ENCODE data around the gene EVI5.

Gene EVI5

GRCh38 chr1:92482665-92483609 is 302.0 kb downstream of the EVI5 start:
- peaks cover 5% of the 10 kb centered on the region for H3K4me1 ChIP-seq (ENCODE audit: control insufficient read depth, insufficient read depth, low read length)
- H3K9me3 ChIP-seq (ENCODE audit: control insufficient read depth, insufficient read depth, low read length): no peaks in the 10 kb centered on the region
- H3K27me3 ChIP-seq (ENCODE audit: control insufficient read depth, insufficient read depth, low read length): peaks cover 99% of the 10 kb centered on the region
- peak overlapping the region; percentile 65 for H3K4me3 ChIP-seq (ENCODE audit: low read depth, low read length)
- H3K9ac ChIP-seq (ENCODE audit: low read depth, low read length): no peak overlapping the region
- no peaks in the 10 kb centered on the region for H3K36me3 ChIP-seq (ENCODE audit: control insufficient read depth, insufficient read depth, low read length)

DNA sequence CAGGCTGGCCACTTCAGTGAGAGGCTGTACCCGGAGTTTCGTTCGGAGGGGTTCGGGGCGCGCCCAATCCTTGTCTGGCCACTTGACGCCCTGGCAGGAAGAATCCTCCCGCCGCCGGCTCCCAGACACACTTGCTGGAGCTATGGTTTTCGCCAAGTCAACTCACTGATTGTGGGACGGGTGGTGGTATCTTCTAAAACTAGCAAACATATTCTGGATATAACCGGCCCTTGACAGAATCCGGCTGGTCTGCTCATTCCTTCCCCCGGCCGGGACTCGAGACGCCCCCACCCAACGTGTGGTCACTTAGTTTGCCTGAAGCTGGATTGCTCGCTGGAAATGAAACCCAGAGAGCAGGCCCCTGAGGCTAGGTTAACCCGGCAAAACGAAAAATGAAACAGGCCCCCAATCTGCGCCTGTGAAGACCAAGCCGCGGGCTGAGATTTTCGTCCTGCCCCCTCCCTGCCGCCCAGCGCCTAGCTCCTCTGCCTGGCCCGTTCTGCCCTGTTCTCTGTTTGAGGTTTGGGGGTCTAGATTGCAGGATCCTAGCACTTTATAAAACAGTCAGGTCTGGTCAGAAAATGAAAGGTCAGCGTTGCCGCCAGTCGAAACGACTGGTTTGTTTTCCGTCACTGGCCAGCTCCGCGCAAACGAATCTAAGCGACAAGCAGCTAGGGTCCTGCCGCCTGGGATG is 302.8 kb downstream of the EVI5 start:
- Histone ChIP-seq H3K36me3 (ENCODE audit: control insufficient read depth, insufficient read depth, low read length) (no peaks in the 10 kb centered on the region), H3K4me1 (ENCODE audit: control insufficient read depth, insufficient read depth, low read length) (peaks cover 5% of the 10 kb centered on the region), H3K9me3 (ENCODE audit: control insufficient read depth, insufficient read depth, low read length) (no peaks in the 10 kb centered on the region), H3K27me3 (ENCODE audit: control insufficient read depth, insufficient read depth, low read length) (peaks cover 99% of the 10 kb centered on the region), H3K4me3 (ENCODE audit: low read depth, low read length) (peak overlapping the region; percentile 65), H3K9ac (ENCODE audit: low read depth, low read length) (no peak overlapping the region)

DNA sequence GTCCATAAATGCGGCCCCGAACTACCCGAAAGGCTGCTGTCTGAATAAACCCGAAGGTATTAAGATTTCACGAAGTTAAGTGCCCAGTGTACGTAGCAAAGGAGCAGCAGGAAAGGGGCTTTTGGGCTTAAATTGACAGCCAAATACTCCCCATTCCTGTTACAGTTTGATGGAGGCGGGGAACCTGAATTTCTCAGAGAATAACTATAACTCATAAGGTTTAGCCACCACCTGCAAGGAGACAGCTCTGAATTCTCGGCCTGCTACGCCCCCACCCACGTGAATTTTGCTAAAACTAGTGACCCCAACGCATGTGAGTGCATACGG is 303.3 kb downstream of the EVI5 start:
- Histone ChIP-seq H3K9me3 (ENCODE audit: control insufficient read depth, insufficient read depth, low read length) (no peaks in the 10 kb centered on the region), H3K27me3 (ENCODE audit: control insufficient read depth, insufficient read depth, low read length) (peaks cover 99% of the 10 kb centered on the region), H3K9ac (ENCODE audit: low read depth, low read length) (no peak overlapping the region), H3K4me1 (ENCODE audit: control insufficient read depth, insufficient read depth, low read length) (peaks cover 5% of the 10 kb centered on the region), H3K36me3 (ENCODE audit: control insufficient read depth, insufficient read depth, low read length) (no peaks in the 10 kb centered on the region), H3K4me3 (ENCODE audit: low read depth, low read length) (peak overlapping the region; percentile 65)

- no peak overlapping the region for H3K9ac ChIP-seq (ENCODE audit: low read depth, low read length)
- H3K4me1 ChIP-seq (ENCODE audit: control insufficient read depth, insufficient read depth, low read length): peaks cover 5% of the 10 kb centered on the region
- peak overlapping the region; percentile 65 for H3K4me3 ChIP-seq (ENCODE audit: low read depth, low read length)
- no peaks in the 10 kb centered on the region for H3K9me3 ChIP-seq (ENCODE audit: control insufficient read depth, insufficient read depth, low read length)
- H3K27me3 ChIP-seq (ENCODE audit: control insufficient read depth, insufficient read depth, low read length): peaks cover 100% of the 10 kb centered on the region
- no peaks in the 10 kb centered on the region for H3K36me3 ChIP-seq (ENCODE audit: control insufficient read depth, insufficient read depth, low read length)
These were observed 303.9 kb downstream of the EVI5 start for GRCh38 chr1:92480813-92481598.

DNA sequence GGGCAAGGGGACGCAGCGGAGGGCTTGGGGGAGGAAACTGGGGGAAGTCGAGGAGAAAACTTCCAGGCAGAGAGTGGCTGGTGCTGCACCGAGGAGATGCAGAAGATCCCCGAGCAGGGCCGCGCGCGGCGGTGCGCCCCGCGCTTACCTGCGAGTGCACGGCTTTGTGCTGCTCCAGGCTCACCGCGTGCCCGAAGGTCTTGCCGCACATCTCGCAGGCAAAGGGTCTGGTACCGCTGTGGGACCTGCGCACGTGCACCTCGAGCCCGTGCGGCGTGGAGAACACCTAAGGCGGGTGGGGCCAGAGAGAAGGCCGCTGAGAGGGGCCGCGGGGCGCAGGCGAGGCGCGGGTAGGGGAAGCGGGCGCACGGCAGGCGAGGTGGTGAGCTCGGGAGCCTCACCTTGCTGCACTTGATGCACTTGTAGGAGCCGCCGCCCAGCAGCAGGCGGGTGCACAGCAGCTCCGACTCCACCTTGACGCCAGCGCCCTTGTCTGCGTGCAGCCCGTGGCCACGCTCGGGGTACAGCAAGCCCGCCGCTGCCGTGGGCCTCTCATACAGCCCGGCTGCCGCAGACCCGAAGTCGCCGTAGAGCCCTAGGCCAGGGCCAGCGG is 304.6 kb downstream of the EVI5 start:
- Histone ChIP-seq H3K36me3 (ENCODE audit: control insufficient read depth, insufficient read depth, low read length) (no peaks in the 10 kb centered on the region), H3K4me3 (ENCODE audit: low read depth, low read length) (peak overlapping the region; percentile 65), H3K9ac (ENCODE audit: low read depth, low read length) (no peak overlapping the region), H3K27me3 (ENCODE audit: control insufficient read depth, insufficient read depth, low read length) (peaks cover 100% of the 10 kb centered on the region), H3K9me3 (ENCODE audit: control insufficient read depth, insufficient read depth, low read length) (no peaks in the 10 kb centered on the region), H3K4me1 (ENCODE audit: control insufficient read depth, insufficient read depth, low read length) (peaks cover 5% of the 10 kb centered on the region)

- Histone ChIP-seq H3K27me3 (ENCODE audit: control insufficient read depth, insufficient read depth, low read length) (peaks cover 100% of the 10 kb centered on the region), H3K36me3 (ENCODE audit: control insufficient read depth, insufficient read depth, low read length) (no peaks in the 10 kb centered on the region), H3K9me3 (ENCODE audit: control insufficient read depth, insufficient read depth, low read length) (no peaks in the 10 kb centered on the region), H3K9ac (ENCODE audit: low read depth, low read length) (no peak overlapping the region), H3K4me1 (ENCODE audit: control insufficient read depth, insufficient read depth, low read length) (peaks cover 4% of the 10 kb centered on the region), H3K4me3 (ENCODE audit: low read depth, low read length) (peak overlapping the region; percentile 65)
These were observed 305.3 kb downstream of the EVI5 start for GRCh38 chr1:92479587-92479986.

DNA sequence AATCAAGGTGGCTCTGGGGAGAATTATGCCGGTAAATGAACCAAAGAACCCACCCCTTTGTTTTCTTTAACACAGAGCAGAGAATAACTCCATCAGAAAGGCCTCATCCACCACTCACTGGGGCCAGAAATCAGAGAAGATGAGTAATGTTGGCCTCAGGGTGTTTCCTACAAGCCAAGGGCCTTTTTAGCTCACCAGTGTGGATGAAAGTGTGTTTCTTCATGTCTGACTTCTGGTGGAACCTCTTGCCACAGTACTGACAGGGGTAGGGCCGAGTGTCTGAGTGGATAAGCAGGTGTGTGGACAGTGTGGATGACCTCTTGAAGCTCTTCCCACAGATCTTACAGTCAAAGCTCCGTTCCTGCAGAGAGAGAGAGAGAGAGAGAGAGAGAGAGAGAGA is 306.5 kb downstream of the EVI5 start:
- H3K4me3 ChIP-seq (ENCODE audit: low read depth, low read length): no peak overlapping the region
- no peaks in the 10 kb centered on the region for H3K36me3 ChIP-seq (ENCODE audit: control insufficient read depth, insufficient read depth, low read length)
- H3K9me3 ChIP-seq (ENCODE audit: control insufficient read depth, insufficient read depth, low read length): no peaks in the 10 kb centered on the region
- no peak overlapping the region for H3K9ac ChIP-seq (ENCODE audit: low read depth, low read length)
- H3K4me1 ChIP-seq (ENCODE audit: control insufficient read depth, insufficient read depth, low read length): peaks cover 4% of the 10 kb centered on the region
- H3K27me3 ChIP-seq (ENCODE audit: control insufficient read depth, insufficient read depth, low read length): peaks cover 93% of the 10 kb centered on the region

DNA sequence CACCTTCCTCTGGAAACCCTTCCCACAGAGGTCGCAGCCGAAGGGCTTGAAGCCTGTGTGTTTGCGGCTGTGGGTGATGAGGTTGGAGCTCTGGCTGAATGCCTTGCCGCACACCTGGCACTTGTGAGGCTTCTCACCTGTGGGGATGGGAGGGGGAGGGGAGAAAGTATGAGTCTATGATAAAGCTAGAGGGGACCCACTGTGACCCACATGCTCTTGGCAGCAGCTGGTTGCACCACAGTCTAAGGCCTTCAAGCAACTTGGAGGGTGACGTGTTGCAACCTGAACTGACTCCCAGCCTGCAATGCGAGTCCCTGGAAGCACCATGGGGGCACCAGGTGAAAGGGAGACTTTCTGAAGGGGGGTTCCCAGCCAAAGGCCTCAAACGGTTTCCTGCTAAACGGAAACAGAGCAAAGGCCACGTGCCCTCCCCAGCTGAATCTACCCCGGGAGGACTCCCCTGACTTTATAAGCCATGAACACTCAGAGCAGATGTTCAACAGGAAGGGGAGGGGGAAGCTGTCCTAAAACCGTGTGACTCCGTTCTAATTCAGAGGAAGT is 308.8 kb downstream of the EVI5 start:
- Histone ChIP-seq H3K4me3 (ENCODE audit: low read depth, low read length) (no peak overlapping the region), H3K27me3 (ENCODE audit: control insufficient read depth, insufficient read depth, low read length) (peaks cover 71% of the 10 kb centered on the region), H3K36me3 (ENCODE audit: control insufficient read depth, insufficient read depth, low read length) (no peaks in the 10 kb centered on the region), H3K9me3 (ENCODE audit: control insufficient read depth, insufficient read depth, low read length) (no peaks in the 10 kb centered on the region), H3K9ac (ENCODE audit: low read depth, low read length) (no peak overlapping the region), H3K4me1 (ENCODE audit: control insufficient read depth, insufficient read depth, low read length) (no peaks in the 10 kb centered on the region)

DNA sequence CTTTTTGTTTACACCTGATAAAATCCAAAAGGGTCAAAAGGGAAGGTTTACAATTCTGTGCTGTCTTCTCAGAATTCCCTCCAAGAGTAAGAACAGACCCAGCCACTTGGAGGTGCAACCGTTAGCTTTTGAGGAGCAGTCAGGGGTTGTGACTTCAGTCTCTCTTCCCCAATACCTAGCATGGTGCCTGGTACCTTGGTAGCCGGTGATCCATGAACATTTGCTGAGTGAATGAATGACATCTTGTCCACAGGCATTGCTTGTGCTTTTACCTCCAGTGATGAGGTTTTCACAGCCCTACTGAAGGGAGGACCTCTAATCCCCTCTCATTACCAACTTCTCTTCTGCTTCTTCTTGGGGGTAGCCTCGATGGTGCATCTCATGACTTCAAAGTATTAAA is 309.9 kb downstream of the EVI5 start:
- no peaks in the 10 kb centered on the region for H3K36me3 ChIP-seq (ENCODE audit: control insufficient read depth, insufficient read depth, low read length)
- peaks cover 60% of the 10 kb centered on the region for H3K27me3 ChIP-seq (ENCODE audit: control insufficient read depth, insufficient read depth, low read length)
- no peaks in the 10 kb centered on the region for H3K4me1 ChIP-seq (ENCODE audit: control insufficient read depth, insufficient read depth, low read length)

GRCh38 chr1:92473781-92474495 is 311.0 kb downstream of the EVI5 start:
- H3K9me3 ChIP-seq (ENCODE audit: control insufficient read depth, insufficient read depth, low read length): no peaks in the 10 kb centered on the region
- peaks cover 49% of the 10 kb centered on the region for H3K27me3 ChIP-seq (ENCODE audit: control insufficient read depth, insufficient read depth, low read length)
- no peak overlapping the region for H3K4me3 ChIP-seq (ENCODE audit: low read depth, low read length)
- H3K9ac ChIP-seq (ENCODE audit: low read depth, low read length): no peak overlapping the region
- H3K36me3 ChIP-seq (ENCODE audit: control insufficient read depth, insufficient read depth, low read length): no peaks in the 10 kb centered on the region
- no peaks in the 10 kb centered on the region for H3K4me1 ChIP-seq (ENCODE audit: control insufficient read depth, insufficient read depth, low read length)

More for the DNA sequence above, 309.9 kb downstream of the EVI5 start:
- Histone ChIP-seq H3K9ac (ENCODE audit: low read depth, low read length) (no peak overlapping the region), H3K9me3 (ENCODE audit: control insufficient read depth, insufficient read depth, low read length) (no peaks in the 10 kb centered on the region), H3K4me3 (ENCODE audit: low read depth, low read length) (no peak overlapping the region)
